ENCODE results near the gene GNAL. TPM values are rescaled to one million over a fixed set of nuclear protein-coding genes. Genes with fewer than 3 reads are reported as not detected.

The GNAL gene
- total RNA-seq, 1 experiment from 2014 or later, result 24.0 TPM

GRCh38 chr18:11762429-11762828 lies 73.4 kb downstream of the GNAL start:
- Histone ChIP-seq H2AK5ac (ENCODE audit: insufficient read length, low read length) (no peak overlapping the region), H3K9ac (ENCODE audit: extremely low read depth, insufficient read length, low read length) (no peak overlapping the region), H2AFZ (ENCODE audit: low read length) (no peak overlapping the region), H3K14ac (ENCODE audit: insufficient read depth, low read length) (no peak overlapping the region), H3K79me2 (ENCODE audit: insufficient read depth, low read length) (no peaks in the 10 kb centered on the region), H4K20me1 (ENCODE audit: control insufficient read depth, insufficient read depth, insufficient read length) (no peaks in the 10 kb centered on the region), H2BK15ac (ENCODE audit: low read depth, low read length) (no peak overlapping the region), H3K27ac (ENCODE audit: insufficient read length, low read depth, low read length) (no peak overlapping the region), H3K23ac (ENCODE audit: insufficient read length, low read depth, low read length) (no peak overlapping the region), H3T11ph (ENCODE audit: low read length) (no peak overlapping the region), H3K56ac (ENCODE audit: insufficient read length, low read depth, low read length) (no peak overlapping the region), H3K27me3 (ENCODE audit: insufficient read depth, low read length) (no peaks in the 10 kb centered on the region), H4K91ac (ENCODE audit: insufficient read length, low read depth, low read length) (no peak overlapping the region), H2BK5ac (ENCODE audit: insufficient read length, low read length) (no peak overlapping the region), H2BK12ac (ENCODE audit: insufficient read length, low read depth, low read length) (no peak overlapping the region), H3K18ac (ENCODE audit: insufficient read length, low read depth, low read length) (no peak overlapping the region), H3K79me1 (ENCODE audit: insufficient read depth, low read depth, low read length, poor library complexity, severe bottlenecking) (no peaks in the 10 kb centered on the region), H3K23me2 (ENCODE audit: insufficient read length, low read depth, low read length, poor library complexity, severe bottlenecking) (no peaks in the 10 kb centered on the region), H4K8ac (replicated peaks; ENCODE audit: insufficient read length, low read depth, low read length) (no peak overlapping the region), H2BK120ac (ENCODE audit: low read depth, low read length, poor library complexity, severe bottlenecking) (no peak overlapping the region), H3K4me2 (ENCODE audit: insufficient read depth, insufficient read length, low read length) (no peak overlapping the region), H3K4ac (ENCODE audit: low read depth, low read length) (no peak overlapping the region), H2BK20ac (ENCODE audit: low read depth, low read length, poor library complexity, severe bottlenecking) (no peak overlapping the region), H3K4me1 (ENCODE audit: insufficient read depth, low read length) (peaks cover 6% of the 10 kb centered on the region; the same call in 1 of the 2 replicates), H3K9me3 (ENCODE audit: control insufficient read depth, low read depth, low read length) (no peaks in the 10 kb centered on the region), H4K5ac (ENCODE audit: insufficient read length, low read depth, low read length) (no peak overlapping the region)
- no CpG with 5 or more reads among the region's 7 CpGs for WGBS (ENCODE audit: extremely low coverage, insufficient read length, low lambda C conversion rate)
- peak overlapping the region in 1 of 3 experiments; percentile 87; a peak in 2 of 7 replicates for H3K27ac Mint-ChIP-seq
- no peak for DNase-seq
- H3K27me3 Mint-ChIP-seq (ENCODE audit: low read depth), result no peaks in the 10 kb centered on the region
- no peak overlapping the region for H3K4me3 Mint-ChIP-seq
- TF ChIP-seq, protein P1, sequence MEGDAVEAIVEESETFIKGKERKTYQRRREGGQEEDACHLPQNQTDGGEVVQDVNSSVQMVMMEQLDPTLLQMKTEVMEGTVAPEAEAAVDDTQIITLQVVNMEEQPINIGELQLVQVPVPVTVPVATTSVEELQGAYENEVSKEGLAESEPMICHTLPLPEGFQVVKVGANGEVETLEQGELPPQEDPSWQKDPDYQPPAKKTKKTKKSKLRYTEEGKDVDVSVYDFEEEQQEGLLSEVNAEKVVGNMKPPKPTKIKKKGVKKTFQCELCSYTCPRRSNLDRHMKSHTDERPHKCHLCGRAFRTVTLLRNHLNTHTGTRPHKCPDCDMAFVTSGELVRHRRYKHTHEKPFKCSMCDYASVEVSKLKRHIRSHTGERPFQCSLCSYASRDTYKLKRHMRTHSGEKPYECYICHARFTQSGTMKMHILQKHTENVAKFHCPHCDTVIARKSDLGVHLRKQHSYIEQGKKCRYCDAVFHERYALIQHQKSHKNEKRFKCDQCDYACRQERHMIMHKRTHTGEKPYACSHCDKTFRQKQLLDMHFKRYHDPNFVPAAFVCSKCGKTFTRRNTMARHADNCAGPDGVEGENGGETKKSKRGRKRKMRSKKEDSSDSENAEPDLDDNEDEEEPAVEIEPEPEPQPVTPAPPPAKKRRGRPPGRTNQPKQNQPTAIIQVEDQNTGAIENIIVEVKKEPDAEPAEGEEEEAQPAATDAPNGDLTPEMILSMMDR (conservative IDR thresholded peaks at IDR 0.05), result no peak
- H3K9me3 Mint-ChIP-seq, result no peaks in the 10 kb centered on the region
- peaks cover 35 to 46% of the 10 kb centered on the region in 2 experiments for H3K4me1 Mint-ChIP-seq
- H3K36me3 Mint-ChIP-seq (ENCODE audit: insufficient read depth in 1 of 3, low read depth in 3 of 3), result peaks cover 3 to 27% (median 11%) of the 10 kb centered on the region in 3 experiments; a peak in 3 of 7 replicates
